Skin epidermis (tissue), 12 donors: ENCODE data around the gene JRKL.
"Not testable (repeated sequence)": the region's sequence is repeated elsewhere in the genome, so short reads cannot be mapped to it uniquely, and the experiment has no call there.

Experiments used
- H3K27ac ChIP-seq, 21 experiments: fragments of 200-600 bp; sonication (generic) in 11 of 21; one replicate each; pipeline ENCODE4 v1.5.0; 2020; ENCODE audit warnings: mild to moderate bottlenecking in 3 of 21, inconsistent platforms in 2 of 21, moderate library complexity in 2 of 21
- H3K4me3 ChIP-seq, 7 experiments: fragments of 200-600 bp; sonication (generic) in 2 of 7; one replicate each; pipeline ENCODE4 v1.5.0; 2020; ENCODE audit warnings: inconsistent platforms in 2 of 7, mild to moderate bottlenecking in 2 of 7, moderate library complexity in 1 of 7

The JRKL gene

DNA sequence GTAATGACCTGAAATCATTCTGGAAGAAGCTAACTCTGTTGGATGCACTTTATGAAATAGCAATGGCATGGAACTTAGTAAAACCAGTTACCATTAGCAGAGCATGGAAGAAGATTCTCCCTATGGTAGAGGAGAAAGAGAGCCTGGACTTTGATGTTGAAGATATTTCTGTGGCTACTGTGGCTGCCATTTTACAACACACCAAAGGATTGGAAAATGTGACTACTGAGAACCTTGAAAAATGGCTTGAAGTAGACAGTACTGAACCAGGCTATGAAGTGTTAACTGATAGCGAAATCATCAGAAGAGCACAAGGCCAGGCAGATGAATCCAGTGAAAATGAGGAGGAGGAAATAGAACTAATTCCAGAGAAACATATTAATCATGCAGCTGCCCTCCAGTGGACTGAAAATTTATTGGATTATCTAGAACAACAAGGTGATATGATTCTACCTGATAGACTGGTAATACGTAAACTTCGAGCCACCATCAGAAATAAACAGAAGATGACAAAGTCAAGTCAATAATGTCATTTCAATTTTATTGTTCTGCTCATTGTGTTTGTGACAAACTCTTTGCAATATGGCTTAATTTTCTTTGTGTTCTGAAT is 2.0 kb downstream of the JRKL start:
- H3K27ac ChIP-seq: no peak overlapping the region
- no peak overlapping the region for H3K4me3 ChIP-seq

DNA sequence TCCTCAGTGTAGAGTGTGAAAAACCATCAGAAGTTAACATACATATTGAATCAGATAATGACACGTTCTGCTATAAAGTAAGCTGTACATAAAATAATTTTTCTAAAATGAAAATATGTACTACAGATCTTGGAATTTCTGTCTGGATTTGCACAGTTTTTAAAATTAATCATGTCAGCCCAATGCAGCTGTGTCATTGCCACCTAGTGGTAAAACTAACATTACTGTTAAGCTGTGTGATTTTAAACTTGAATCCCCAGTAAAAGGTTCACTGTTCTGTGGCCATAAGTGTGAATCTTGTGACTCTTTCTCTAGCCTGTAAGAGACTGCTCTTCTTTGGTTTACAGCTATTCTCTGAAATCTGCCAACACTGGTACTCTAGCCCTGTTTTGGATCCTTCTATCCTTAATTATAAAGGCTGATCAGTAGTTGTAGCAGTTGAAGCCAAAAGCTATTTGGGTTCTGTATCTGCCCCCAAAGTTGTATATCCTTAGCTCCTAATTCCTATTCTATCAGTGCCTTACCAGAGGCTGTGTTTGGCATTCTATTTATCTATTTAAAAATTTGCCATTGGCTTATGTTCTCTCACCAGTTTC is 4.0 kb downstream of the JRKL start:
- Histone ChIP-seq H3K27ac (no peak overlapping the region), H3K4me3 (no peak overlapping the region)

DNA sequence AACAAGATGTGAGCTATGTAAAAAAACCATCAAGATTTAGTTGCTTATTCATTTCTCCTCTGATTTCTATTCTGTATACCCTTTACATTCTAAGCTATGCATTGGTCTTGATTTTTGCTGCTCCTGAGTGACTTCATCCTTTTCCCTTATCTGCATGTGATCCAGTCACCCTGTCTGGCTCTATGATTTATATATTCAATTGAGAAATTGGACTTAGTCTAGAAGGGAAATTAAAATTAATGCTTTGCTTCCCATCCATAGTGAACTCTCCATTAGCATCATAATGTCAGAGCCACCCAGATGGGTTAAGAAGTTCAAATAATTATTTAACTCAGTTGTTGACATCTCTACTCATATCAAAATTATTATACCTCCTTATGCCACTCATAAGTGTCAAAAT is 5.0 kb downstream of the JRKL start:
- Histone ChIP-seq H3K4me3 (no peak overlapping the region), H3K27ac (no peak overlapping the region)

GRCh38 chr11:96396637-96397036 is 6.8 kb downstream of the JRKL start:
- Histone ChIP-seq H3K27ac (no peak overlapping the region), H3K4me3 (no peak overlapping the region)

- no peak overlapping the region for H3K4me3 ChIP-seq
- H3K27ac ChIP-seq: no peak overlapping the region
Observed at GRCh38 chr11:96397863-96398262, 8.1 kb downstream of the JRKL start.

- H3K4me3 ChIP-seq: no peak overlapping the region
Observed at GRCh38 chr11:96400697-96401096, 10.9 kb downstream of the JRKL start.

DNA sequence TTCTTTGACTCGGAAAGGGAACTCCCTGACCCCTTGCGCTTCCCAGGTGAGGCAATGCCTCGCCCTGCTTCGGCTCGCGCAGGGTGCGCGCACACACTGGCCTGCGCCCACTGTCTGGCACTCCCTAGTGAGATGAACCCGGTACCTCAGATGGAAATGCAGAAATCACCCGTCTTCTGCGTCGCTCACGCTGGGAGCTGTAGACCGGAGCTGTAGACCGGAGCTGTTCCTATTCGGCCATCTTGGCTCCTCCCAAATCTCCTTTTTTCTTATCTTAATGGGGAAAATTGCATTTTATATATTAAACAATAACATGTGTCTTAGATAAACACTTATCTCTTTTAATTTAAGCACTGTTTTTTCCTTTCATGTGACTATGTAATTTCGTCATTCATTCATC is 21.6 kb downstream of the JRKL start:
- Histone ChIP-seq H3K27ac (peak overlapping the region in 1 of 21 experiments; percentile 30), H3K4me3 (peak overlapping the region in 3 of 7 experiments; percentile 17 to 29 (median 26))

More at GRCh38 chr11:96400697-96401096, 10.9 kb downstream of the JRKL start:
- H3K27ac ChIP-seq: no peak overlapping the region

GRCh38 chr11:96412761-96413381 is 23.1 kb downstream of the JRKL start:
- H3K4me3 ChIP-seq: no peak overlapping the region
- no peak overlapping the region for H3K27ac ChIP-seq

DNA sequence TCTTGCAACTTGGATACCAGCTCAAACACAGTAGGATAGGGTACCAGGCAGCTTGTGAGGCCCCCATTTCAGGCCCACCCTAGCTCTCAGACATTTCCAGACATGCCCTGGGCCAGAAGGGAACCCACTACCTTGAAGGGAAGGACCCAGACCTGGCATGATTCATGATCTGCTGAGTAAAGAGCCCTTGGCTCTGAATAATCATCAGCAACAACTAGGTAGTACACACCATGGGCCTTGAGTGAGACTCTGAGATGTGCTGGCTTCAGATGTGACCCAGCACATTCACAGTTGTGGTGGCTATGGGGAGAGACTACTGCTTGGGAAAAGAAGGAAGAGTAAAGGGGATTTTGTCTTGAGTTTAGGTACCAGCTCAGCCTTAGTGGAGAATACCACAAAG is 23.6 kb downstream of the JRKL start:
- no peak overlapping the region for H3K4me3 ChIP-seq
- H3K27ac ChIP-seq: no peak overlapping the region

- no peak overlapping the region for H3K27ac ChIP-seq
Observed at GRCh38 chr11:96424693-96425092, 34.9 kb downstream of the JRKL start.

GRCh38 chr11:96430668-96431067 is 40.9 kb downstream of the JRKL start:
- Histone ChIP-seq H3K4me3 (no peak overlapping the region), H3K27ac (no peak overlapping the region)

More at GRCh38 chr11:96424693-96425092, 34.9 kb downstream of the JRKL start:
- H3K4me3 ChIP-seq: no peak overlapping the region

DNA sequence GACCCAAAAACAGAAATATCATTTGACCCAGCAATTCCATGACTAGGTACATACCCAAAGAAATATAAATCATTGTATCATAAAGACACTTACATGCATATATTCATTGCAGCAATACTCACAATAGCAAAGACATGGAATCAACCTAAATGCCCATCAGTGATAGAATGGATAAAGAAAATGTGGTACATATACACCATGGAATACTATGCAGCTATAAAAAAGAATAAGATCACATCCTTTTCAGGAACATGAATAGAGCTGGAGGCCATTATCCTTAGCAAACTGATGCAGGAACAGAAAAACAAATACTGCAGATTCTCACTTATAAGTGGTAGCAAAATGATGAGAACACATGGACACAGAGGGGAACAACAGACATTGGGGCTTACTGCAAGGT is 42.8 kb downstream of the JRKL start:
- H3K27ac ChIP-seq, H3K4me3 ChIP-seq: not testable (repeated sequence)
